Ishikawa (cell line): Measurements from ENCODE around the gene AGA.

ENCODE experiments used
- CEBPB ChIP-seq: IDR thresholded peaks from 2 replicates; pipeline ENCODE4 v1.6.1; 2012
- CREB1 ChIP-seq: IDR thresholded peaks from 2 replicates; pipeline ENCODE4 v1.6.1; 2012; ENCODE audit warnings: low read depth
- EGR1 ChIP-seq: IDR thresholded peaks from 2 replicates; pipeline ENCODE4 v1.6.1; 2012
- EP300 ChIP-seq: IDR thresholded peaks from 2 replicates; pipeline ENCODE4 v1.6.1; 2012; ENCODE audit warnings: borderline replicate concordance
- FOXM1 ChIP-seq: IDR thresholded peaks from 2 replicates; pipeline ENCODE4 v1.6.1; 2012; ENCODE audit warnings: low read depth, borderline replicate concordance
- MAX ChIP-seq: IDR thresholded peaks from 2 replicates; pipeline ENCODE4 v1.6.1; 2012
- NFIC ChIP-seq: IDR thresholded peaks from 2 replicates; pipeline ENCODE4 v1.6.1; 2012
- RAD21 ChIP-seq: IDR thresholded peaks from 2 replicates; pipeline ENCODE4 v1.6.1; 2012; ENCODE audit warnings: low read depth
- TAF1 ChIP-seq: IDR thresholded peaks from 2 replicates; pipeline ENCODE4 v1.6.1; 2012; ENCODE audit warnings: low read depth, mild to moderate bottlenecking
- TCF12 ChIP-seq: IDR thresholded peaks from 2 replicates; pipeline ENCODE4 v1.6.1; 2012; ENCODE audit warnings: low read depth
- TEAD4 ChIP-seq: IDR thresholded peaks from 2 replicates; pipeline ENCODE4 v1.6.1; 2012
- USF1 ChIP-seq: IDR thresholded peaks from 2 replicates; pipeline ENCODE4 v1.6.1; 2012
- YY1 ChIP-seq: IDR thresholded peaks from 2 replicates; pipeline ENCODE4 v1.6.1; 2012; ENCODE audit warnings: low read depth
- ZBTB7A ChIP-seq: IDR thresholded peaks from 2 replicates; pipeline ENCODE4 v1.6.1; 2012; ENCODE audit warnings: low read depth
- TF ChIP-seq, protein P1 (sequence below): IDR thresholded peaks from 2 replicates; pipeline ENCODE4 v1.6.1; 2012; ENCODE audit warnings: low read depth, mild to moderate bottlenecking

AGA gene

DNA sequence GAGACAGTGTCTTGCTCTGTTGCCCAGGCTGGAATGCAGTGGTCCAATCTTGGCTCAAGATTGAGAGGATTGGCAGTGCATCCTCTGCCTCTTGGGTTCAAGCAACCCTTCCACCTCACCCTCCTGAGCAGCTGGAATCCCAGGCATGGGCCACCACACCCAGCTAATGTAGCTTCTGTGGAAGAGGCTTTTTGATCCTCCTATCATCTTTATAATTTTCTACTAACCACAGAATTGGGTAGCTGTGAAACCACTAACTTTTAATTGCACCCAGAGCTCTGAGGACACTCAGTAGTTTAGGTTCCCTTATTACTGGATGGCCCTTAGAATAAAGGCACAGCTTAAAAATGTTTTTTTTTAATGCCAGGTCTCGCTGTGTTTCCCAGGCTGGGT, 8.9 kb upstream of the AGA start:
- no peak for TF ChIP-seq EGR1
- no peak for TF ChIP-seq TAF1
- no peak for TF ChIP-seq RAD21

DNA sequence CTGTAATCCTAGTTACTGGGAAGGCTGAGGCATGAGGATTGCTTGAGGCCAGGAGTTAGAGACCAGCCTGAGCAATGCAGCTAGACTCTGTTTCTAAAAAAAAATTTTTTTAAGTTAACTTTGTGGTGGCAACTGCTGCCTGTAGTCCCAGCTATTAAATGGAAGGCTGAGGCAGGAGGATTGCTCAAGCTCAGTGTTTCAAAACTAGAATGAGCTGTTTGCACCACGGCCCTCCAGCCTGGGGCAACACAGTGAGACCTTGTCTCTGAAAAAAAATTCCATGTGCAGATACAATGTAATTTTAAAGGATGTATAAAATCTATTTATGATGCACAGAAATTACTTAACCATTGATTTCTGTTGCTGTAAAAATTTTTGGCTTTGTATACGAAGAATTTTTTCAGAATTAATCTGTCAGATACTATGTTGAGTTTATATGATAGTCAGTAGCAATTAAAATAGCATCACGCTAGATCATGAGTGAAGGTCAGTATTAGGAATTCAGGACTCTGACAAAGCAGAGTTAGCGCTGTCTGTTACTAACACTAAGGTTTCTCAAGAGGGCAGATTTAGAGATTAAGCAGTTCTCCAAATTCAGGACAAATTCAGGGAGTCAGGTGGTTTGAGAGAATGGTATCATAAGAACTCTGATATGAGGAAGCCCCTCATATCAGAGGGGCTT, 8.3 kb upstream of the AGA start:
- no peak for TF ChIP-seq CEBPB
- no peak for TF ChIP-seq ZBTB7A
- no peak for TF ChIP-seq USF1
- no peak for TF ChIP-seq EP300
- TF ChIP-seq CREB1 = no peak
- TF ChIP-seq TAF1 = no peak
- no peak for TF ChIP-seq TCF12
- TF ChIP-seq RAD21 = no peak
- TF ChIP-seq TEAD4 = no peak
- TF ChIP-seq YY1 = no peak

DNA sequence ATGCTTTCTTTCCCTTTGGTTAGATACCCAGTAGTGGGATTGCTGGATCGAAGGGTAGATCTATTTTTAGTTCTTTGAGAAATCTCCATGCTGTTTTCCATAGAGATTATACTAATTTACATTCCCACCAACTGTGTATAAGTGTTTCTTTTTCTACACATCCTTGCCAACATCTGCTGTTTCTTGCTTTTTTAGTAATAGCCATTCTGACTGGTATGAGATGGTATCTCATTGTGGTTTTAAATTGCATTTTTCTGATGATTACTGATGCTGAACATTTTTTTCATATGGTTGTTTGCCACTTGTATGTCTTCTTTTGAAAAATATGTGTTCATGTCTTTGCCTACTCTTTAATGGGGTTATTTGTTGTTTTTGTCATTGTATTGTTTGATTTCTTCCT, 6.6 kb upstream of the AGA start:
- TF ChIP-seq EGR1 = no peak
- TF ChIP-seq YY1 = no peak
- no peak for TF ChIP-seq RAD21
- no peak for TF ChIP-seq ZBTB7A
- no peak for TF ChIP-seq MAX
- no peak for TF ChIP-seq NFIC
- no peak for TF ChIP-seq TCF12
- no peak for TF ChIP-seq TEAD4
- TF ChIP-seq CREB1 = no peak
- no peak for TF ChIP-seq EP300
- no peak for TF ChIP-seq TAF1
- no peak for TF ChIP-seq USF1
- TF ChIP-seq FOXM1 = no peak
- TF ChIP-seq, protein P1, sequence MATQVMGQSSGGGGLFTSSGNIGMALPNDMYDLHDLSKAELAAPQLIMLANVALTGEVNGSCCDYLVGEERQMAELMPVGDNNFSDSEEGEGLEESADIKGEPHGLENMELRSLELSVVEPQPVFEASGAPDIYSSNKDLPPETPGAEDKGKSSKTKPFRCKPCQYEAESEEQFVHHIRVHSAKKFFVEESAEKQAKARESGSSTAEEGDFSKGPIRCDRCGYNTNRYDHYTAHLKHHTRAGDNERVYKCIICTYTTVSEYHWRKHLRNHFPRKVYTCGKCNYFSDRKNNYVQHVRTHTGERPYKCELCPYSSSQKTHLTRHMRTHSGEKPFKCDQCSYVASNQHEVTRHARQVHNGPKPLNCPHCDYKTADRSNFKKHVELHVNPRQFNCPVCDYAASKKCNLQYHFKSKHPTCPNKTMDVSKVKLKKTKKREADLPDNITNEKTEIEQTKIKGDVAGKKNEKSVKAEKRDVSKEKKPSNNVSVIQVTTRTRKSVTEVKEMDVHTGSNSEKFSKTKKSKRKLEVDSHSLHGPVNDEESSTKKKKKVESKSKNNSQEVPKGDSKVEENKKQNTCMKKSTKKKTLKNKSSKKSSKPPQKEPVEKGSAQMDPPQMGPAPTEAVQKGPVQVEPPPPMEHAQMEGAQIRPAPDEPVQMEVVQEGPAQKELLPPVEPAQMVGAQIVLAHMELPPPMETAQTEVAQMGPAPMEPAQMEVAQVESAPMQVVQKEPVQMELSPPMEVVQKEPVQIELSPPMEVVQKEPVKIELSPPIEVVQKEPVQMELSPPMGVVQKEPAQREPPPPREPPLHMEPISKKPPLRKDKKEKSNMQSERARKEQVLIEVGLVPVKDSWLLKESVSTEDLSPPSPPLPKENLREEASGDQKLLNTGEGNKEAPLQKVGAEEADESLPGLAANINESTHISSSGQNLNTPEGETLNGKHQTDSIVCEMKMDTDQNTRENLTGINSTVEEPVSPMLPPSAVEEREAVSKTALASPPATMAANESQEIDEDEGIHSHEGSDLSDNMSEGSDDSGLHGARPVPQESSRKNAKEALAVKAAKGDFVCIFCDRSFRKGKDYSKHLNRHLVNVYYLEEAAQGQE = no peak
- TF ChIP-seq CEBPB = no peak

DNA sequence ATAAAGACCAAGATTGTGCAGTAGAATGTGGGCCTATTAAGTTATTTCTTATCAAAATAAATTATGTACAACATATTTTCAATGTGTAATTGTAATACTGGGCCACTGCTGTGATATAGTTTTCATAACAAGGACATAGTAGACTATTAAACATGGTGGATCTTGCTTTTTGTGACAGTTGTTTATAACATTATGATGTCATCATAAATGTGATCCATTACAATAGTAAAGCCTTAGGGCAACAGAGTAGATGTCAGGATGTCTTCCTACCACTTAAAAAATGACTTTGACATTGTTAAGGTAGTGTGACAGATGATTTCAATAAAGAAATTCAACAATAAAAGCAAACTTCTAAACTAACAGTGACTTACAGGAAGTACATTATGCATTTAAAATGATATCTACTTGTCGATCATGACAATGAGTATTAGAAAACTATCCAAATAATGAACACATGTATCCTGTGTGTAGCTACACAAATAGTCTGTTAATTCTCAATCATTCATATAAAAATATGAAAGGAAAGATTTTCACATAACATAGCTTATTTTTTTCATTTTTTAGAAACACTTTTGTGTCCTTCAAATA, 5.3 kb upstream of the AGA start:
- TF ChIP-seq YY1 = no peak
- no peak for TF ChIP-seq USF1
- no peak for TF ChIP-seq FOXM1

- TF ChIP-seq RAD21 (no peak), YY1 (no peak), TCF12 (no peak), MAX (no peak), CEBPB (no peak), CREB1 (no peak), TAF1 (no peak), ZBTB7A (no peak), USF1 (no peak), EGR1 (no peak)
- TF ChIP-seq, protein P1 = no peak
These were observed 4.3 kb upstream of the AGA start for GRCh38 chr4:177446586-177446985.
